ENCODE data around the gene ECI2. TPM values are rescaled to one million over a fixed set of nuclear protein-coding genes. Genes with fewer than 3 reads are reported as not detected.

Gene ECI2
- total and polyA plus RNA-seq, 2 of the 13 experiments (the other 11 are each of a cell fraction or from before 2014, with no cell fraction given), result 78.5 to 228 TPM

DNA sequence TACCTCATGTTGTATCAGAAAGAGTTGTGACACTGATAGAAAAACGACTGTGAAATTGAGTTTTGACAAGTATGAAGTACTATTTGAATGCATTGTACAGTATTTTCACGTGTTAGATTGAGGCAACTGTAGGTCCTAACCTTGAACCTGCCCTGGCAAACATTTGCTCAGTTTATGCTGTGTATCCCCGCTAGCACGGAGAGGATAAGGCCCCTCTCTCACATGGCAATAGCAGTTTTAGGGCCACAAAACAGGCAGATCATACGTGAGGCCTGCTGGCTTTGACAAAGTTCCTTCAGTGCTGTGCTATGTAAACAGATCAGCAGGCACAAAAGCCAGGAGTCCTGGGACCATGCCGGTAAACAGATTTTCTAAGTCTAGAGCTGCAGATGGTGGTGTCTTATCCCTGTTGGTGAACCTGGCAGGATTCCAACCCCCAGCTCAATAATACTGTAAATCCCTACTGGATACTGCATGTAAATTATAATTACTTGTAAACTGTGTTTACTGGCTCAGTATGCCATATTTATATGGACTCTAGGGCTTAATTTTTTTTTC lies 32.6 kb downstream of the ECI2 start (continued):
- TF ChIP-seq, protein P1, sequence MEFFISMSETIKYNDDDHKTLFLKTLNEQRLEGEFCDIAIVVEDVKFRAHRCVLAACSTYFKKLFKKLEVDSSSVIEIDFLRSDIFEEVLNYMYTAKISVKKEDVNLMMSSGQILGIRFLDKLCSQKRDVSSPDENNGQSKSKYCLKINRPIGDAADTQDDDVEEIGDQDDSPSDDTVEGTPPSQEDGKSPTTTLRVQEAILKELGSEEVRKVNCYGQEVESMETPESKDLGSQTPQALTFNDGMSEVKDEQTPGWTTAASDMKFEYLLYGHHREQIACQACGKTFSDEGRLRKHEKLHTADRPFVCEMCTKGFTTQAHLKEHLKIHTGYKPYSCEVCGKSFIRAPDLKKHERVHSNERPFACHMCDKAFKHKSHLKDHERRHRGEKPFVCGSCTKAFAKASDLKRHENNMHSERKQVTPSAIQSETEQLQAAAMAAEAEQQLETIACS (CRISPR knock-in tag; IDR thresholded peaks at IDR 0.05), result no peak
- TF ChIP-seq, protein P2, sequence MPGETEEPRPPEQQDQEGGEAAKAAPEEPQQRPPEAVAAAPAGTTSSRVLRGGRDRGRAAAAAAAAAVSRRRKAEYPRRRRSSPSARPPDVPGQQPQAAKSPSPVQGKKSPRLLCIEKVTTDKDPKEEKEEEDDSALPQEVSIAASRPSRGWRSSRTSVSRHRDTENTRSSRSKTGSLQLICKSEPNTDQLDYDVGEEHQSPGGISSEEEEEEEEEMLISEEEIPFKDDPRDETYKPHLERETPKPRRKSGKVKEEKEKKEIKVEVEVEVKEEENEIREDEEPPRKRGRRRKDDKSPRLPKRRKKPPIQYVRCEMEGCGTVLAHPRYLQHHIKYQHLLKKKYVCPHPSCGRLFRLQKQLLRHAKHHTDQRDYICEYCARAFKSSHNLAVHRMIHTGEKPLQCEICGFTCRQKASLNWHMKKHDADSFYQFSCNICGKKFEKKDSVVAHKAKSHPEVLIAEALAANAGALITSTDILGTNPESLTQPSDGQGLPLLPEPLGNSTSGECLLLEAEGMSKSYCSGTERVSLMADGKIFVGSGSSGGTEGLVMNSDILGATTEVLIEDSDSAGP (CRISPR knock-in tag; IDR thresholded peaks at IDR 0.05; ENCODE audit: borderline replicate concordance), result peak; percentile 60; the same call in 1 of the 2 replicates
- TF ChIP-seq ZMYM2 (CRISPR knock-in tag; IDR thresholded peaks at IDR 0.05) (no peak), ZNF891 (CRISPR knock-in tag; IDR thresholded peaks at IDR 0.05) (no peak), BRD4 (CRISPR knock-in tag; IDR thresholded peaks at IDR 0.05) (no peak), ZNF841 (CRISPR knock-in tag; IDR thresholded peaks at IDR 0.05; ENCODE audit: borderline replicate concordance) (no peak), ZNF274 (CRISPR knock-in tag; IDR thresholded peaks at IDR 0.05) (no peak), TMF1 (CRISPR knock-in tag; IDR thresholded peaks at IDR 0.05; ENCODE audit: low read depth) (no peak; the same call in 1 of the 2 replicates), PHF21A (CRISPR knock-in tag; IDR thresholded peaks at IDR 0.05) (peak; percentile 96)
- TF ChIP-seq, protein P3, sequence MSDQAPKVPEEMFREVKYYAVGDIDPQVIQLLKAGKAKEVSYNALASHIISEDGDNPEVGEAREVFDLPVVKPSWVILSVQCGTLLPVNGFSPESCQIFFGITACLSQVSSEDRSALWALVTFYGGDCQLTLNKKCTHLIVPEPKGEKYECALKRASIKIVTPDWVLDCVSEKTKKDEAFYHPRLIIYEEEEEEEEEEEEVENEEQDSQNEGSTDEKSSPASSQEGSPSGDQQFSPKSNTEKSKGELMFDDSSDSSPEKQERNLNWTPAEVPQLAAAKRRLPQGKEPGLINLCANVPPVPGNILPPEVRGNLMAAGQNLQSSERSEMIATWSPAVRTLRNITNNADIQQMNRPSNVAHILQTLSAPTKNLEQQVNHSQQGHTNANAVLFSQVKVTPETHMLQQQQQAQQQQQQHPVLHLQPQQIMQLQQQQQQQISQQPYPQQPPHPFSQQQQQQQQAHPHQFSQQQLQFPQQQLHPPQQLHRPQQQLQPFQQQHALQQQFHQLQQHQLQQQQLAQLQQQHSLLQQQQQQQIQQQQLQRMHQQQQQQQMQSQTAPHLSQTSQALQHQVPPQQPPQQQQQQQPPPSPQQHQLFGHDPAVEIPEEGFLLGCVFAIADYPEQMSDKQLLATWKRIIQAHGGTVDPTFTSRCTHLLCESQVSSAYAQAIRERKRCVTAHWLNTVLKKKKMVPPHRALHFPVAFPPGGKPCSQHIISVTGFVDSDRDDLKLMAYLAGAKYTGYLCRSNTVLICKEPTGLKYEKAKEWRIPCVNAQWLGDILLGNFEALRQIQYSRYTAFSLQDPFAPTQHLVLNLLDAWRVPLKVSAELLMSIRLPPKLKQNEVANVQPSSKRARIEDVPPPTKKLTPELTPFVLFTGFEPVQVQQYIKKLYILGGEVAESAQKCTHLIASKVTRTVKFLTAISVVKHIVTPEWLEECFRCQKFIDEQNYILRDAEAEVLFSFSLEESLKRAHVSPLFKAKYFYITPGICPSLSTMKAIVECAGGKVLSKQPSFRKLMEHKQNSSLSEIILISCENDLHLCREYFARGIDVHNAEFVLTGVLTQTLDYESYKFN (CRISPR knock-in tag; conservative IDR thresholded peaks at IDR 0.05), result peak; percentile 98
- TF ChIP-seq, protein P4, sequence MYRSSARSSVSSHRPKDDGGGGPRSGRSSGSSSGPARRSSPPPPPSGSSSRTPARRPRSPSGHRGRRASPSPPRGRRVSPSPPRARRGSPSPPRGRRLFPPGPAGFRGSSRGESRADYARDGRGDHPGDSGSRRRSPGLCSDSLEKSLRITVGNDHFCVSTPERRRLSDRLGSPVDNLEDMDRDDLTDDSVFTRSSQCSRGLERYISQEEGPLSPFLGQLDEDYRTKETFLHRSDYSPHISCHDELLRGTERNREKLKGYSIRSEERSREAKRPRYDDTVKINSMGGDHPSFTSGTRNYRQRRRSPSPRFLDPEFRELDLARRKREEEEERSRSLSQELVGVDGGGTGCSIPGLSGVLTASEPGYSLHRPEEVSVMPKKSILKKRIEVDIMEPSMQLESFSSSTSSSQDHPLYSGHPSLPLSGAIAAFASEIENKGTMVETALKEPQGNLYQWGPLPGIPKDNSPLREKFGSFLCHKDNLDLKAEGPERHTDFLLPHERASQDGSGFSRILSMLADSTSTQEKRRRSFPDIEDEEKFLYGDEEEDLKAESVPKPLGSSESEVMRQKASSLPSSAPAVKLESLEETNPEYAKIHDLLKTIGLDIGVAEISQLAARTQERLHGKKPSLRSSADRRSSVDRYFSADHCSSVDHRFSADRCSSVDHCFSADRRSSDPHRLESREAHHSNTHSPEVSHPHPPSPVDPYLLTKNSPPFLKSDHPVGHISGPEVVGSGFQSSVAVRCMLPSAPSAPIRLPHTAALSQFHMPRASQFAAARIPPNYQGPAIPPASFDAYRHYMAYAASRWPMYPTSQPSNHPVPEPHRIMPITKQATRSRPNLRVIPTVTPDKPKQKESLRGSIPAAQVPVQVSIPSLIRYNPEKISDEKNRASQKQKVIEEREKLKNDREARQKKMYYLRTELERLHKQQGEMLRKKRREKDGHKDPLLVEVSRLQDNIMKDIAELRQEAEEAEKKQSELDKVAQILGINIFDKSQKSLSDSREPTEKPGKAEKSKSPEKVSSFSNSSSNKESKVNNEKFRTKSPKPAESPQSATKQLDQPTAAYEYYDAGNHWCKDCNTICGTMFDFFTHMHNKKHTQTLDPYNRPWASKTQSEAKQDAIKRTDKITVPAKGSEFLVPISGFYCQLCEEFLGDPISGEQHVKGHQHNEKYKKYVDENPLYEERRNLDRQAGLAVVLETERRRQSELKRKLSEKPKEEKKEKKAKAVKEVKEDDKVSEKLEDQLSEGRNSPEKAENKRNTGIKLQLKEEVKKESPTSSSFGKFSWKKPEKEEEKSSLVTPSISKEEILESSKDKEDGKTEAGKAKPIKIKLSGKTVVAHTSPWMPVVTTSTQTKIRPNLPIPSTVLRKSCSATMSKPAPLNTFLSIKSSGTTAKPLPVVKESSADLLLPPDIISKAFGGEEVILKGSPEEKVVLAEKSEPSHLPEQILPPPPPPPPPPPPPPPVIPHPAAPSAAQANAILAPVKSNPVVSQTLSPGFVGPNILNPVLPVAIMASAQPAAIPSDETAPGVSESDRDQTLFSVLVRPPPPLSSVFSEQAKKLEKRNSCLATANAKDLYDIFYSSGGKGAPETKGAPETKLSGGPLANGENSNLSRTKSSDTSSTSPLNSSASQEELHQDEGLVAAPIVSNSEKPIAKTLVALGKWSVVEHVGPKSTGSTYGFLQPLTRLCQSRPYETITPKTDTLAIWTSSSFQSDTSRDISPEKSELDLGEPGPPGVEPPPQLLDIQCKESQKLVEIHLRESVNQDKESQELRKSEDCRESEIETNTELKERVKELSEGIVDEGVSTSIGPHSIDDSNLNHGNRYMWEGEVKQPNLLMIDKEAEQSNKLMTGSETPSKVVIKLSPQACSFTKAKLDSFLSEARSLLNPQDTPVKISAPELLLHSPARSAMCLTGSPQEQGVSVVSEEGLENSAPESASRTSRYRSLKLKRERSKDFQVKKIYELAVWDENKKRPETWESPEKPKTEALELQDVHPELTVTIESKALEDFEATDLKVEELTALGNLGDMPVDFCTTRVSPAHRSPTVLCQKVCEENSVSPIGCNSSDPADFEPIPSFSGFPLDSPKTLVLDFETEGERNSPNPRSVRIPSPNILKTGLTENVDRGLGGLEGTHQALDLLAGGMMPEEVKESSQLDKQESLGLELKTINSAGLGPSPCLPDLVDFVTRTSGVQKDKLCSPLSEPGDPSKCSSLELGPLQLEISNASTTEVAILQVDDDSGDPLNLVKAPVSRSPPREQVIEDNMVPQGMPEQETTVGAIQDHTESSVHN (CRISPR knock-in tag; IDR thresholded peaks at IDR 0.05), result no peak; the same call in 1 of the 2 replicates
- TF ChIP-seq, protein P5, sequence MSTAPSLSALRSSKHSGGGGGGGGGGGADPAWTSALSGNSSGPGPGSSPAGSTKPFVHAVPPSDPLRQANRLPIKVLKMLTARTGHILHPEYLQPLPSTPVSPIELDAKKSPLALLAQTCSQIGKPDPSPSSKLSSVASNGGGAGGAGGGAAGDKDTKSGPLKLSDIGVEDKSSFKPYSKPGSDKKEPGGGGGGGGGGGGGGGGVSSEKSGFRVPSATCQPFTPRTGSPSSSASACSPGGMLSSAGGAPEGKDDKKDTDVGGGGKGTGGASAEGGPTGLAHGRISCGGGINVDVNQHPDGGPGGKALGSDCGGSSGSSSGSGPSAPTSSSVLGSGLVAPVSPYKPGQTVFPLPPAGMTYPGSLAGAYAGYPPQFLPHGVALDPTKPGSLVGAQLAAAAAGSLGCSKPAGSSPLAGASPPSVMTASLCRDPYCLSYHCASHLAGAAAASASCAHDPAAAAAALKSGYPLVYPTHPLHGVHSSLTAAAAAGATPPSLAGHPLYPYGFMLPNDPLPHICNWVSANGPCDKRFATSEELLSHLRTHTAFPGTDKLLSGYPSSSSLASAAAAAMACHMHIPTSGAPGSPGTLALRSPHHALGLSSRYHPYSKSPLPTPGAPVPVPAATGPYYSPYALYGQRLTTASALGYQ (CRISPR knock-in tag; IDR thresholded peaks at IDR 0.05), result peak; percentile 93

All from HepG2 (cell line).